Keratinocyte (primary cell): Measurements from ENCODE around the gene DET1.
"Not testable (repeated sequence)": the region's sequence is repeated elsewhere in the genome, so short reads cannot be mapped to it uniquely, and the experiment has no call there.

Experiments
- CTCF ChIP-seq, 3 experiments: IDR thresholded peaks in 1 of 3; conservative IDR thresholded peaks in 1 of 3; optimal IDR thresholded peaks in 1 of 3; 2 replicates in 2 of 3; 3 replicates in 1 of 3; pipeline versions ENCODE3 to v1.5.1; 2011; ENCODE audit warnings: low read length in 3 of 3, mild to moderate bottlenecking in 3 of 3, moderate library complexity in 2 of 3, control low read depth in 1 of 3, inconsistent platforms in 1 of 3; ENCODE audit not compliant: insufficient read depth in 2 of 3; ENCODE audit errors: extremely low read depth in 1 of 3
- EZH2 ChIP-seq: IDR thresholded peaks from one replicate; pipeline ENCODE4 v1.6.1; 2012; ENCODE audit warnings: inconsistent platforms, mild to moderate bottlenecking, low read length, moderate library complexity

GRCh38 chr15:88468721-88469120, 77.8 kb downstream of the DET1 start:
- not testable (repeated sequence) for TF ChIP-seq CTCF (optimal IDR thresholded peaks at IDR 0.05 in 1 of 3, IDR thresholded peaks at IDR 0.05 in 1 of 3, conservative IDR thresholded peaks at IDR 0.05 in 1 of 3; ENCODE audit: extremely low read depth in 1 of 3, insufficient read depth in 2 of 3, low read length in 3 of 3); EZH2
